SK-N-SH (cell line): ENCODE measurements around the gene RNLS. TPM values are rescaled to one million over a fixed set of nuclear protein-coding genes. Genes with fewer than 3 reads are reported as not detected.

Source experiments
- CTCF ChIA-PET: fragments of 300-600, 350-600 bp; formaldehyde crosslinking; extraction: SDS; loops from one replicate; lab custom pipeline; 2021; lab: Yijun Ruan, JAX
- POLR2A ChIA-PET: fragments of 350-600 bp; sonication (Branson Sonifier 250); formaldehyde crosslinking; extraction: SDS; loops from one replicate; lab custom pipeline; 2020; ENCODE audit warnings: antibody characterized with exemption, inconsistent platforms; lab: Yijun Ruan, JAX
- DNase-seq: peaks from one replicate; pipeline ENCODE4 v3.0.0; 2012
- H2AFZ ChIP-seq: fragments of 200-600 bp; sonication (generic); 2 replicates; pipeline ENCODE4 v1.8.1; 2016; ENCODE audit warnings: antibody characterized with exemption, mild to moderate bottlenecking, low read depth
- H3F3A ChIP-seq: fragments of 200-600 bp; sonication (generic); replicated peaks from 2 replicates; pipeline ENCODE3; 2016; ENCODE audit warnings: antibody characterized with exemption, mild to moderate bottlenecking; ENCODE audit not compliant: insufficient read depth
- H3K27ac ChIP-seq, 2 experiments: fragments of 200-500 bp in 1 of 2; fragments of 200-600 bp in 1 of 2; sonication (Bioruptor generic) in 1 of 2; sonication (generic), shearing (Covaris generic) in 1 of 2; 2 replicates each; pipeline versions ENCODE4 v1.5.1 to v1.6.1; 2014 to 2016; ENCODE audit warnings: low read depth in 2 of 2, inconsistent platforms in 1 of 2, low read length in 1 of 2, mild to moderate bottlenecking in 1 of 2, mixed read lengths in 1 of 2
- H3K27me3 ChIP-seq: fragments of 200-600 bp; sonication (generic), shearing (Covaris generic); 2 replicates; pipeline ENCODE4 v1.6.1; 2016; ENCODE audit warnings: mixed run types; ENCODE audit not compliant: insufficient read depth
- H3K36me3 ChIP-seq, 2 experiments: fragments of 200-500 bp in 1 of 2; fragments of 200-600 bp in 1 of 2; sonication (Bioruptor generic) in 1 of 2; sonication (generic) in 1 of 2; replicated peaks in 1 of 2; 2 replicates each; pipeline versions ENCODE3 to v1.5.1; 2014 to 2016; ENCODE audit warnings: low read length in 1 of 2, mild to moderate bottlenecking in 1 of 2; ENCODE audit not compliant: insufficient read depth in 2 of 2, control insufficient read depth in 1 of 2
- H3K4me1 ChIP-seq, 2 experiments: fragments of 200-500 bp in 1 of 2; fragments of 200-600 bp in 1 of 2; sonication (Bioruptor generic) in 1 of 2; sonication (generic), shearing (Covaris generic) in 1 of 2; 2 replicates each; pipeline versions ENCODE4 v1.5.1 to v1.6.1; 2014 to 2016; ENCODE audit warnings: low read depth in 1 of 2, low read length in 1 of 2, mixed run types in 1 of 2; ENCODE audit not compliant: insufficient read depth in 2 of 2, control insufficient read depth in 1 of 2
- H3K4me2 ChIP-seq: fragments of 200-600 bp; sonication (generic), shearing (Covaris generic); 2 replicates; pipeline ENCODE4 v1.6.1; 2017; ENCODE audit warnings: mixed run types
- H3K4me3 ChIP-seq, 2 experiments: fragments of 200-500 bp in 1 of 2; fragments of 200-600 bp in 1 of 2; sonication (Bioruptor generic) in 1 of 2; sonication (generic), shearing (Covaris generic) in 1 of 2; 2 replicates each; pipeline versions ENCODE4 v1.5.1 to v1.8.1; 2014 to 2016; ENCODE audit warnings: low read depth in 2 of 2, inconsistent platforms in 1 of 2, low read length in 1 of 2, mild to moderate bottlenecking in 1 of 2, mixed read lengths in 1 of 2, moderate library complexity in 1 of 2
- H3K79me2 ChIP-seq: fragments of 200-600 bp; sonication (generic); 2 replicates; pipeline ENCODE4 v1.8.1; 2017; ENCODE audit warnings: mild to moderate bottlenecking; ENCODE audit not compliant: insufficient read depth
- H3K9ac ChIP-seq: fragments of 200-600 bp; sonication (generic); 2 replicates; pipeline ENCODE4 v1.6.1; 2017; ENCODE audit warnings: mixed run types
- H3K9me2 ChIP-seq: fragments of 200-600 bp; sonication (generic); 2 replicates; pipeline ENCODE4 v1.6.1; 2017; ENCODE audit warnings: mixed run types
- H3K9me3 ChIP-seq: fragments of 200-600 bp; sonication (generic); 2 replicates; pipeline ENCODE4 v1.6.1; 2017; ENCODE audit warnings: mixed run types, mild to moderate bottlenecking, moderate library complexity
- H4K20me1 ChIP-seq: fragments of 200-600 bp; sonication (generic); 2 replicates; pipeline ENCODE4 v1.6.1; 2017; ENCODE audit warnings: mild to moderate bottlenecking, mixed run types; ENCODE audit not compliant: insufficient read depth
- CTCF ChIP-seq: fragments of 200-600 bp; sonication (generic); IDR thresholded peaks from 2 replicates; pipeline ENCODE4 v1.6.1; 2017; ENCODE audit warnings: antibody characterized with exemption, mild to moderate bottlenecking, moderate library complexity
- GABPA ChIP-seq: IDR thresholded peaks from 2 replicates; pipeline ENCODE4 v1.4.0; 2012; ENCODE audit warnings: low read depth, mild to moderate bottlenecking
- JUND ChIP-seq: IDR thresholded peaks from 2 replicates; pipeline ENCODE4 v1.4.0; 2012
- MAX ChIP-seq: IDR thresholded peaks from 2 replicates; pipeline ENCODE4 v1.4.0; 2012; ENCODE audit warnings: low read depth
- NRF1 ChIP-seq: IDR thresholded peaks from 2 replicates; pipeline ENCODE4 v1.6.1; 2012; ENCODE audit warnings: low read depth, mild to moderate bottlenecking, low read length
- POLR2AphosphoS5 ChIP-seq: IDR thresholded peaks from 2 replicates; pipeline ENCODE4 v1.6.1; 2012; ENCODE audit warnings: low read depth, low read length
- RCOR1 ChIP-seq: fragments of 150-350 bp; IDR thresholded peaks from 2 replicates; pipeline ENCODE4 v1.6.1; 2017; ENCODE audit warnings: antibody characterized with exemption, low read length
- REST ChIP-seq: IDR thresholded peaks from 2 replicates; pipeline ENCODE4 v1.6.1; 2012; ENCODE audit warnings: mild to moderate bottlenecking, low read depth, low read length, moderate library complexity
- SIN3A ChIP-seq: IDR thresholded peaks from 2 replicates; pipeline ENCODE4 v1.6.1; 2012; ENCODE audit warnings: low read depth, mild to moderate bottlenecking, low read length, moderate library complexity, borderline replicate concordance
- TCF12 ChIP-seq: IDR thresholded peaks from 2 replicates; pipeline ENCODE4 v1.4.0; 2012
- USF1 ChIP-seq: IDR thresholded peaks from 2 replicates; pipeline ENCODE4 v1.4.0; 2012; ENCODE audit warnings: low read depth, borderline replicate concordance
- ZBTB33 ChIP-seq: IDR thresholded peaks from 2 replicates; pipeline ENCODE4 v1.4.0; 2012; ENCODE audit warnings: low read depth, borderline replicate concordance
- WGBS: methylation state at CpG from one replicate; pipeline ENCODE4 v1.1.6; 2017; ENCODE audit warnings: low lambda C conversion rate; 5-methylcytosine and 5-hydroxymethylcytosine counted together
- polyA plus RNA-seq, 3 experiments: library from polyadenylated mRNA; depleted of rRNA; stranded (reverse); fragments of >200 nt; gene quantifications; 2 replicates each; pipeline ENCODE4 v1.2.3, GENCODE V29; 2012

RNLS gene
- polyA plus RNA-seq, 1 of the 3 experiments (the other 2 are of a cell fraction): not detected

DNA sequence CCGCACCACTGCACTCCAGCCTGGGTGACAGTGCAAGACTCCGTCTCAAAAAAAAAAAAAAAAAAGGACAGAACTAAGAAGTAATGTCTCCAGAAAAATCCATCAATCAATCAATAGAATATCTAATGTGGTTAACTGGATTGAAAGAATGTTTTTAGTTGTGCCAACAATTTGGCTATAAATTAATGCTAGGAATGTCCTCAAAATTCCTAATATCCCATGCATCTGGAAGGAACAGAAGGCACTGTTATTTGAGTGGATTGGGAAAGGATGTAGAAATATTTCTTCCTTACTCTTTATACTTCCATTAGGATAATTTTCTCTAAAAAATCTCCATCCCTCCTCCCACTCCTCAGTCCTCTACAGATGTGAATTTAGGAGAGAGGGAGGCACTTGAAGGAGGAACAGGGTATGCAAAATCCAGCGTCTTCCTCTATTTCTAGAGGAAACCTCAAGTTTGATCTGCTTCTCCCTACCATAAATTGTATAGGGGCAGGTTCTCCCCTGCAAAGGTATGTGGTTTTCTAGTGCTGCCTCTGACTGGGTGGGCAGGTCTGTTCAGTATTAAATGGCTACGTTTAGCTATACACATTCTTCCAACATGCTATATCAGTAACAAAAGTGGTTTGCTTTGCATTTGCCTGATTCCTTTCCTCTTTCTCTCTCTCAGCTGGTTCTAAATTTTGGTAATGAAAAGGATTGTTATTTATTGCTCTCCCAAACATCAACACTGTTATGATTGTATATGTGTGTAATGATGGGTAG, 54.1 kb downstream of the RNLS start (continued):
- TF ChIP-seq POLR2AphosphoS5 (no peak), REST (no peak)

GRCh38 chr10:88528201-88528600, 54.9 kb downstream of the RNLS start:
- H2AFZ ChIP-seq: no peak overlapping the region
- no peak for DNase-seq
- CTCF ChIA-PET: interaction anchor here (1.6 kb wide), 1 partner anchor 677 kb away, joined by 4 read pairs; no protein-coding TSS in a partner anchor

GRCh38 chr10:88527245-88527644, 55.9 kb downstream of the RNLS start:
- CTCF ChIA-PET: no interaction called here
- no peak overlapping the region; the same call in 1 of the 2 replicates for H2AFZ ChIP-seq
- peaks cover 8 to 11% of the 10 kb centered on the region in 2 experiments; a peak in 3 of 4 replicates for H3K4me1 ChIP-seq
- no peaks in the 10 kb centered on the region for H3K79me2 ChIP-seq
- POLR2A ChIA-PET: no interaction called here
- H3K4me3 ChIP-seq: no peak overlapping the region
- no peaks in the 10 kb centered on the region for H3K9me3 ChIP-seq
- no peak overlapping the region for H3K4me2 ChIP-seq
- no peaks in the 10 kb centered on the region for H3K9me2 ChIP-seq
- H3K36me3 ChIP-seq: no peaks in the 10 kb centered on the region
- WGBS: 93% methylated on average over 1 of the region's 1 CpG
- DNase-seq: no peak
- H3K27me3 ChIP-seq: no peaks in the 10 kb centered on the region
- H4K20me1 ChIP-seq: no peaks in the 10 kb centered on the region
- peaks cover 14% of the 10 kb centered on the region for H3F3A ChIP-seq
- H3K9ac ChIP-seq: no peak overlapping the region
- H3K27ac ChIP-seq: no peak overlapping the region
- TF ChIP-seq GABPA (no peak), MAX (no peak), RCOR1 (no peak), CTCF (no peak), ZBTB33 (no peak), SIN3A (no peak), USF1 (no peak), REST (no peak), JUND (no peak)

More at GRCh38 chr10:88528201-88528600, 54.9 kb downstream of the RNLS start:
- H3K9ac ChIP-seq: no peak overlapping the region
- H3K4me2 ChIP-seq: no peak overlapping the region
- no peak for TF ChIP-seq NRF1
- TF ChIP-seq TCF12: no peak
- H3K4me3 ChIP-seq: no peak overlapping the region
- H3K9me3 ChIP-seq: no peaks in the 10 kb centered on the region
- H3K4me1 ChIP-seq: peaks cover 8% of the 10 kb centered on the region in 2 experiments; a peak in 2 of 4 replicates
- H4K20me1 ChIP-seq: no peaks in the 10 kb centered on the region
- peak overlapping the region in 1 of 2 experiments; percentile 19; a peak in 1 of 4 replicates for H3K27ac ChIP-seq
- POLR2A ChIA-PET: no interaction called here
- no peaks in the 10 kb centered on the region for H3K9me2 ChIP-seq
- no peaks in the 10 kb centered on the region for H3K36me3 ChIP-seq
- H3F3A ChIP-seq: peaks cover 14% of the 10 kb centered on the region
- no peaks in the 10 kb centered on the region for H3K27me3 ChIP-seq
- no peaks in the 10 kb centered on the region for H3K79me2 ChIP-seq
